ENCODE measurements around the gene SLC39A11. TPM values are rescaled to one million over a fixed set of nuclear protein-coding genes. Genes with fewer than 3 reads are reported as not detected.

SLC39A11 gene
- total and polyA plus RNA-seq, 2 of the 13 experiments (the other 11 are each of a cell fraction or from before 2014, with no cell fraction given): 17.2 to 31.5 TPM

DNA sequence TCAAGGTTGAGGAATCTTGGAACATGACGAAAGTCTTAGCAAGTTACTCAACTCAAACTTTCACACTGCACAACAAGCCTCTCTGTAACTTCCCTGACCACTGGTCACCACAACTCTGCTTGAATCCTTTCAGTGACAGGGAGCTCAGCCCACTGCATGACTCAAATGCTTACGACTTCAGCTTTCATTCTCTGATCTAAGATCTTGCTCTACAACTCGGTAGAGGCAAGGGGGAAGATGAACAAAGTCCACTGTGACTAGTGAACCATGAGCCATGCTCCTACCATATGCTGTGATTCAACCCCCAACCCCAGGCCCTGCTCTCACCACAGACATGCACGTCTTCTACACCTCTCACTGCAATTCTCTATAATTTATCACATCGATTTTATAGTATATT lies 160.9 kb downstream of the SLC39A11 start:
- Histone ChIP-seq H3K79me2 (ENCODE audit: insufficient read depth, low read length) (no peaks in the 10 kb centered on the region), H3K27ac (ENCODE audit: extremely low read length, insufficient read depth, low read length) (no peak overlapping the region), H3K4me2 (ENCODE audit: low read depth, low read length) (no peak overlapping the region), H2AFZ (ENCODE audit: low read length) (no peak overlapping the region), H4K20me1 (ENCODE audit: insufficient read depth, low read length) (no peaks in the 10 kb centered on the region), H3K36me3 (replicated peaks in 1 of 2; ENCODE audit: control insufficient read depth in 1 of 2, insufficient read depth in 2 of 2, low read length in 2 of 2) (no peaks in the 10 kb centered on the region), H3K9ac (ENCODE audit: insufficient read depth, low read depth, low read length) (no peak overlapping the region), H3K9me3 (ENCODE audit: low read length) (no peaks in the 10 kb centered on the region), H3K4me1 (ENCODE audit: insufficient read depth, low read length) (peaks cover 55% of the 10 kb centered on the region), H3K27me3 (ENCODE audit: control insufficient read depth in 1 of 2, insufficient read depth in 2 of 2, low read length in 2 of 2) (no peaks in the 10 kb centered on the region), H3K4me3 (replicated peaks in 1 of 3; ENCODE audit: insufficient read depth in 1 of 3, low read depth in 2 of 3, low read length in 3 of 3) (no peak overlapping the region)
- ATAC-seq (no peak), FAIRE-seq (no peak), DNase-seq (ENCODE audit: low spot score) (no peak)
- in situ Hi-C loops (cut with HindIII; ENCODE audit: extremely low pct_ligation_motif_present, low pct_unique_long_range_greater_than_20kb): loop anchor here (25.0 kb wide), 1 partner anchor 369 kb away; no protein-coding TSS in a partner anchor
- no TSS peak for BruUV-seq (replicated peaks)
- intact Hi-C loops (cut with micrococcal nuclease; ENCODE audit: unreplicated experiment): no loop called here
- TF ChIP-seq FOXP1 (IDR thresholded peaks at IDR 0.05) (no peak), FOXP1 (CRISPR knock-in tag; IDR thresholded peaks at IDR 0.05) (no peak), RCOR2 (CRISPR knock-in tag; IDR thresholded peaks at IDR 0.05) (0 out of 2 replicates have a peak, but pooled peaks have one; percentile 20), ZKSCAN1 (IDR thresholded peaks at IDR 0.05; ENCODE audit: low read length) (no peak), ZBTB21 (CRISPR knock-in tag; IDR thresholded peaks at IDR 0.05) (no peak), SNAPC2 (CRISPR knock-in tag; IDR thresholded peaks at IDR 0.05) (no peak), ZNF644 (CRISPR knock-in tag; IDR thresholded peaks at IDR 0.05; ENCODE audit: low read depth) (peak; percentile 72; the same call in 1 of the 2 replicates)
- WGBS (ENCODE audit: low lambda C conversion rate): 60% methylated on average over 5 of the region's 5 CpGs
- POLR2A ChIA-PET: no interaction called here
- CTCF ChIA-PET (ENCODE audit: low intra/inter-chr PET ratio, low total read pairs): no interaction called here

DNA sequence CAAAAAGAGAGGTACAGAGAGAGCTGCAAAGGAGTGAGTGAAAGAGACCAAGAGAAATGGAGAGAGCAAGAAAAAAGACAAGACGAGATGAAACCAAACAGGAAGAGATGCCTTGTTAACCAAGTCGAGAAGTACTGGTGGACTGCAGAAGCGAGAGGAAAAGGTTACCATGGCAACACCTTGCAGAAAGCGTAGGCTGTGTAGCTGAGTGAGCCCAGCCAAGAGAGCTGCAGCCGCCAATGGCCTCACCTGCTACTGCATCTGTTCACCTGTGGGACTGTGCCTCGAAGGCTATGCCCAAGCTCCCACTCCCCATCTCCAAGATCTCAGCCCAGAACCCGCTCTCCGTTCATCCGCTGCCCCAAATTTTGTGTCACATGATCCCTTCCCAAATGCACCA lies 161.3 kb downstream of the SLC39A11 start:
- POLR2A ChIA-PET: no interaction called here
- in situ Hi-C loops (cut with HindIII; ENCODE audit: extremely low pct_ligation_motif_present, low pct_unique_long_range_greater_than_20kb) (loop anchor here (25.0 kb wide), 1 partner anchor 369 kb away; no protein-coding TSS in a partner anchor), intact Hi-C loops (cut with micrococcal nuclease; ENCODE audit: unreplicated experiment) (no loop called here)
- Histone ChIP-seq H4K20me1 (ENCODE audit: insufficient read depth, low read length) (no peaks in the 10 kb centered on the region), H3K9ac (ENCODE audit: insufficient read depth, low read depth, low read length) (no peak overlapping the region), H3K4me3 (replicated peaks in 1 of 3; ENCODE audit: insufficient read depth in 1 of 3, low read depth in 2 of 3, low read length in 3 of 3) (no peak overlapping the region), H3K4me1 (ENCODE audit: insufficient read depth, low read length) (peaks cover 55% of the 10 kb centered on the region), H3K27ac (ENCODE audit: extremely low read length, insufficient read depth, low read length) (no peak overlapping the region), H3K9me3 (ENCODE audit: low read length) (no peaks in the 10 kb centered on the region), H2AFZ (ENCODE audit: low read length) (no peak overlapping the region), H3K4me2 (ENCODE audit: low read depth, low read length) (no peak overlapping the region), H3K79me2 (ENCODE audit: insufficient read depth, low read length) (no peaks in the 10 kb centered on the region), H3K27me3 (ENCODE audit: control insufficient read depth in 1 of 2, insufficient read depth in 2 of 2, low read length in 2 of 2) (no peaks in the 10 kb centered on the region), H3K36me3 (replicated peaks in 1 of 2; ENCODE audit: control insufficient read depth in 1 of 2, insufficient read depth in 2 of 2, low read length in 2 of 2) (no peaks in the 10 kb centered on the region)
- CTCF ChIA-PET (ENCODE audit: low intra/inter-chr PET ratio, low total read pairs): no interaction called here
- FAIRE-seq (no peak), ATAC-seq (no peak), DNase-seq (ENCODE audit: low spot score) (no peak)
- BruUV-seq (replicated peaks): no TSS peak
- no peak for TF ChIP-seq ZNF878 (CRISPR knock-in tag; IDR thresholded peaks at IDR 0.05)
- peak; percentile 44; the same call in 1 of the 2 replicates for TF ChIP-seq RFX1 (IDR thresholded peaks at IDR 0.05)
- TF ChIP-seq MXD4 (CRISPR knock-in tag; IDR thresholded peaks at IDR 0.05): no peak
- 90% methylated on average over 8 of the region's 9 CpGs for WGBS (ENCODE audit: low lambda C conversion rate)

All from HepG2 (cell line).